NT2/D1 (cell line): ENCODE results near the gene RAB9A.

Experiments used
- SUZ12 ChIP-seq: IDR thresholded peaks from 2 replicates; pipeline ENCODE4 v1.6.1; 2011; ENCODE audit not compliant: insufficient read length, insufficient read depth; ENCODE audit errors: extremely low read depth
- YY1 ChIP-seq: IDR thresholded peaks from 2 replicates; pipeline ENCODE4 v1.6.1; 2011; ENCODE audit not compliant: insufficient read length, insufficient read depth
- ZNF274 ChIP-seq: IDR thresholded peaks from 2 replicates; pipeline ENCODE4 v1.6.1; 2011; ENCODE audit warnings: mild to moderate bottlenecking, low read depth, low read length

- TF ChIP-seq ZNF274 (no peak), SUZ12 (no peak), YY1 (no peak)
Observed at GRCh38 chrX:13717700-13718472, 29.0 kb downstream of the RAB9A start.
